GM21423 (cell line): ENCODE results near the gene TSPYL2.
A peak's percentile ranks its signal among the peaks of the same experiment; 100 is the strongest.

Experiments
- ATAC-seq: cut with Tn5 transposase; IDR thresholded peaks from one replicate; pipeline ENCODE4 v1.9.1; 2021; ENCODE audit warnings: mild to moderate bottlenecking, moderate library complexity; ENCODE audit not compliant: unreplicated experiment

TSPYL2 gene

DNA sequence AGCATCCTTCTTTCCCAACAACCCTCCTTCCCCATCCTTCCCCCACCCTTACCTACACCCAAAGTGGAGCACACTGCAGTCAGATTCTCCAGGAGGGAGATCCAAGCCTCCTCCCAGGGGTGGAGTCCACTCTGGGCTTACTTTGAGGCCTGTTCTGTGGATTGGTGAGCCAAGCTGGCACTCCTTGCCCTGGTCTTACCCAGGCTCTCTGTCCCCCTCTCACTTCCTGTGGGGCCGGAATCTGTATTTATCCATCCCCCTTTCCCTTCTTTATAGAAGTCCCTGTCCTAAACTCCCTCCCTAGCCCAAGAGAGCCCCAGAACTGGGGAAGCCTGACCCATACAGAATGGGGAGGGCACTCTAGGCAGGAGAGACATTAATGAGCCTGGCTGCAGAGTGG lies 3.2 kb upstream of the TSPYL2 start:
- no peak for ATAC-seq

GRCh38 chrX:53080628-53081580 lies 1.3 kb upstream of the TSPYL2 start:
- no peak for ATAC-seq

DNA sequence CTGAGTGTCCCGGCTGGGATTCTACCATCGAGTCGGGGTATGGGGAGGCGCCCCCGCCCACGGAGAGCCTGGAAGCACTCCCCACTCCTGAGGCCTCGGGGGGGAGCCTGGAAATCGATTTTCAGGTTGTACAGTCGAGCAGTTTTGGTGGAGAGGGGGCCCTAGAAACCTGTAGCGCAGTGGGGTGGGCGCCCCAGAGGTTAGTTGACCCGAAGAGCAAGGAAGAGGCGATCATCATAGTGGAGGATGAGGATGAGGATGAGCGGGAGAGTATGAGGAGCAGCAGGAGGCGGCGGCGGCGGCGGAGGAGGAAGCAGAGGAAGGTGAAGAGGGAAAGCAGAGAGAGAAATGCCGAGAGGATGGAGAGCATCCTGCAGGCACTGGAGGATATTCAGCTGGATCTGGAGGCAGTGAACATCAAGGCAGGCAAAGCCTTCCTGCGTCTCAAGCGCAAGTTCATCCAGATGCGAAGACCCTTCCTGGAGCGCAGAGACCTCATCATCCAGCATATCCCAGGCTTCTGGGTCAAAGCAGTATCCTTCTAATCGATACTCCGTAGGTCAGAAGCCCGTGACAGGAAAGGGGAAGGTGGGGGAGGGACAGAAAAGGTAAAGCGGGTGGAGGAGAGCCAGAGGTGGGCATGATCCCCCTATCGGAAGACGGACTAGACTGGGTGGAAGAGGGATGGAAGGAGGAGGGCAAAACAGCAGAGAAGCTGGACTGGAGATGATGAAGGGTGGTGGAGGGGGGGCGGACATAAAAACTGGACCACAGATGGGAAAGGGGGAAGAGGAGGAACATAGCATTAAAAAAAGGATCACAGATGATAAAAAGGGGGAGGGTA lies 828 bp downstream of the TSPYL2 start:
- ATAC-seq: no peak

- ATAC-seq: no peak
These were observed 1.9 kb downstream of the TSPYL2 start for GRCh38 chrX:53084043-53084570.

GRCh38 chrX:53084863-53085262 lies 2.7 kb downstream of the TSPYL2 start:
- no peak for ATAC-seq

- ATAC-seq: no peak
These were observed 3.6 kb downstream of the TSPYL2 start for GRCh38 chrX:53085661-53086229.

DNA sequence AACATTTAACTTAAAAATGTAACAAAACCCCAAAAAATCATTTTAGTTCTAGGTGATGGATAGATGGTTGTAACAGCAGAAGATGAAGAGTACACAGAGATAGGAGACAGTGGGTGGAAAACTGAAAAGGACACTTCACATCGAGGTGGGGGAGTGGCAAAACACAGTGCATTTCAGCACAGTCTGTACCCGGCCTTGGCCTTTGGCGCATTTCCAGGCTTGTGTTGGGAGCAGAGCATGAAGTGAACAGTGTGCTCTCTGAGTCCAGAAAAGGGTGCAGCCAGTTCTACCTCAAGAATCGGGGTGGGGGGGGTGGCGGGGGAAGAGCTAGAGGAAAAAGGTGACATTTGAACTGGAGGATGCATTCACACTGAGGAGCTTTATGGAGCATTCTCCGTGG lies 4.3 kb downstream of the TSPYL2 start:
- ATAC-seq: no peak

GRCh38 chrX:53087388-53087831 lies 5.2 kb downstream of the TSPYL2 start:
- no peak for ATAC-seq

DNA sequence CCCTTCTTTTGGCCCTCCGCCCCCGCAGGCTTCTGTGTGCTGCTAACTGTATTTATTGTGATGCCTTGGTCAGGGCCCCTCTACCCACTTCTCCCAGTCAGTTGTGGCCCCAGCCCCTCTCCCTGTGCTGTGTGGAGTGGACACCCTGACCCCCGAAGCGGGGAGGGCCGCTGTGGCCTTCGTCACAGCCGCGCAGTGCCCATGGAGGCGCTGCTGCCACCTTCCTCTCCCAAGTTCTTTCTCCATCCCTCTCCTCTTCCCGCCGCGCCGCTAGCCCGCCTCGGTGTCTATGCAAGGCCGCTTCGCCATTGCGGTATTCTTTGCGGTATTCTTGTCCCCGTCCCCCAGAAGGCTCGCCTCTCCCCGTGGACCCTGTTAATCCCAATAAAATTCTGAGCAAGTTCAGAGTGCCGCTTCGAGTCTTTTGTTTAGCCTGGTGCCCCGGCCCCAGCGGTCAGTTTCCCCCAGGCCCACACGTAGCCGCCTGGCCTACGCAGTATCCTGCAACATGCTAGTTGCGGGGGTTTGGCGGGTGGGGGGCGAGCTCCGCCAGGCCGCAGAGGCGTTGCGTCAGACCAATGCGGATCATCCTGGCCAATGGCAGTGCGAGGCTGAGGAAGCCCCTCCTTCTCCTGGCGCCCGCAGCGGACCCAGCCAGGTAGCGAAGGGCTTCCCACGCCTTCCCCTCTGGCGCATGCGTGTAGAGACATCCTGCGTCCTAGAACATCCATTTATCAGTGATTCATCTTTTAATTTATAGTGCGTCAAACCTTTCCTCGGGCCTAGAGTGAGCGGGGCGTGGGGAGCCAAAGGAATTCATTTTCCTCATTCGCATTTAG lies 6.2 kb downstream of the TSPYL2 start:
- peak; percentile 44 for ATAC-seq

DNA sequence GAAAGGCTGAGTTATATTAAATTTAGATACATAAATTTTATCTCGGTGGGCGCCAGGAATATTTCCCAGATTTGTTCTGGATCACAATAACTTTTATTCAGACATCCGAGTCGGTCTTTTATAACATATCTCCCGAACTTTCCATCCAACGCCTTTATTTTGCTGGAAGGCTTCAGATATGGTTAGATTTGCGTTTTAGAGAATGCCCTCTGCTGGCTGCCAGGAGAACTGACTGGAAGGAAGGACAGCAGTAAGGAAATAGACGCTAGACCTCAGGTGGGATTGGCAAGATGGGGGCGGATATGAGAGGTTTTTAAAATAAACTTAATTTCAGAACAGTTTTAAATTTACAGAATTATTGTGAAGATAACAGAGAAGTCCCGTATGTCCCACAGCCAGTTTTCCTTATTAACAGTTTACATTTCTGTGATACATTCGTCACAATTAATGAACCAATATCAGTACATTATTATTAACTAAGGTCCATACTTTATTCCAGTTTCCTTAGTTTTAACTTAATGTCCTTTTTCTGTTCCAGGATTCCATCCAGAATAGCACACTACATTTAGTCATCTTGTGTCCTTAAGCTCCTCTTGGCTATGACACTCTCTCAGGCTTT lies 7.2 kb downstream of the TSPYL2 start:
- ATAC-seq: no peak

- no peak for ATAC-seq
These were observed 7.8 kb downstream of the TSPYL2 start for GRCh38 chrX:53089925-53090324.

DNA sequence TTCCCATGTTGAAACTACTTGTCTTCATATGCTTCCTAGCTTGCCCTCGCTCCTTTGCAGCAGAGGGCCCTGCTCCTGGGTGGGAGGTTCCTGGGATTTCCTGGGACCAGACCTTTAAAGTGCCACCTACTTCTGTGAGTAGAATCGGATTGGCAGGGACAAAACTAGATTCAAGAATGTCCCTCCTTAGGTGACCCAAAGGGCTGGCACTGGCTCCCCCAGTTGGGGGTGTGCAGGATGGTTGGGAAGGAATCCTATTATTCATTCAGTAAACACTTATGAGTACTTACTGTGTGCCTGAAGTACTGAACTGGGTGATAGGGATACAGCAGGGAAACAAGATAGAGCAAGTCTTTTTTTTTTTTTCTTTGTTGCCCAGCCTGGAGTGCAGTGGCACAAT lies 9.2 kb downstream of the TSPYL2 start:
- no peak for ATAC-seq

DNA sequence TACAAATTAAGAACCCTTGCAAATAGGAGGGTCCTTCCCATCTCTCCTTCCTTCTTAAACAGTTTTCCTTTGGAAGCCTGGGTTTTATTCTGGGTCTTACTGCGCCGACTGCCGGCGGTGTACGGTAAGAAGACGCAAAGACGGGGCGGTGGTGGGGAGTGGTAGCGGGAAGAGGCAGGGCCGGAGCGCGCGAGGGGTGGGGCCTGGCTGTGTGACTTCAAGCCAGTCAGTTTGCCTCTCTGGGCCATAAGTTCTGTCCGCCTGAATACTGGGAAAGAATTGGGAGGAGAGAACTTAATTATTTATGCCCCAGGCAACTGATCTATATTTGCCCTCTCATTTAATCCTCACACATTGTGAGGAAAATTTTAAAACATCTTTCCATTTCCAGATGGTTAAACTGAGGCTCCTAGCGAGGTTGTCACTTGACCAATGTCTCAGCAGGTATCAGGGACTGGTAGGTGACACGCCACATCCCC lies 11.0 kb downstream of the TSPYL2 start:
- peak; percentile 51 for ATAC-seq

- peak; percentile 78 for ATAC-seq
These were observed 11.8 kb downstream of the TSPYL2 start, which contains the start of gene KANTR for GRCh38 chrX:53093748-53094581. Gene KANTR (plus strand): TSS chrX:53094142. CDS start chrX:53124273, 30,131 bp downstream.

- no peak for ATAC-seq
These were observed 12.4 kb downstream of the TSPYL2 start for GRCh38 chrX:53094582-53094905.

DNA sequence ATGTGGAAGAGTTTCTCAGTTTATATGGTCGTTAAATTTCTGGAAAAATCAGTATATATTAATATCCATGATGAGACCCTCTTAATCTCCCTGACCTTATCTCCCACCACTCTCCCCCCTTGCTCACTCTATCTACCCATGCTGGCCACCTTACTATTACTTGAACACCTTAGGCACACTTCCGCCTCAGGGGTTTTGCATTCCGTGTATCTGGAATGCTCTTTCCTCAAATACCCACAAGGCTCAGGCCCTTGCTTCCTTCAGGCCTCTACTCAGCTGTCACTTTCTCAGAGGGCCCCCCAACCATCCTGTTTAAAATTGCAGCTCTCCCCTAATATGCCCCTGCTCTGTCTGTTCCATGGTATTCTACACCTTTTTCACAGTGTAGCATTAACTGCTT lies 13.6 kb downstream of the TSPYL2 start:
- ATAC-seq: no peak

GRCh38 chrX:53114864-53115549 lies 32.8 kb downstream of the TSPYL2 start:
- ATAC-seq: no peak

DNA sequence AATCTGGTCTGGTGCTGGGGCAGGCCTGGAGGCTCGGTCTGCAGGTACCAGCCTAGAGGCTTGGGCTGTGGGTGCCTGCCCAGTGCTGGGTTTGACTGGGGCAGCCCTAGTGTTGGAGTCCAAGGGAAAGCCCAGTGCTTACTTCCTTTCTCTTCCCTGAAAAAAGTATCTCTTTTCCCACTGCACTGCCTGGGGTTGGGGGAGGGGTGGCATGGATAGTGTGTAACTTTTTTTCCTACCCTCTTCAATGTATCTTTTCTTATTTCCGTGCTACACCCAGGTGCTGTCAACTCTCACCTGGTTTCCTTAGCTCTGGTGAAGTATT lies 33.3 kb downstream of the TSPYL2 start:
- ATAC-seq: no peak
